ENCODE data around the gene PTER. TPM values are rescaled to one million over a fixed set of nuclear protein-coding genes. Genes with fewer than 3 reads are reported as not detected.

PTER gene
- total and polyA plus RNA-seq, 10 of the 15 experiments (the other 5 are each of a cell fraction or from before 2014, with no cell fraction given): 16.0 to 31.2 (median 23.1) TPM

DNA sequence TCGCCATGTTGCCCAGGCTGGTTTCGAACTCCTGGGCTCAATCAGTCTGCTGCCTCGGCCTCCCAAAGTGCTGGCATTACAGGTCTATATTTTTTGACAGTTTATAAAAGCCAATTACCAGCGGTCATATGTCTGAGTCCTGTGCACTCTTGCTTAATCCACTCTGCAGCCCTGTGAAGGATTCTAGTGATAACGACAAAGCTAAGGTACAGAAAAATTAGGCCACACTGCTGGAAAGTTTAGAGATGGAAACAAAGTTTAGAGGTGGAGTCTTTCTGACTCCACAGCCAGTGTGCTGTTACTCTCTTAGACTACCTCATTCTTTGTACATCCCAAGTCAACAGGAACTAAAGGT lies 707 bp downstream of the PTER start:
- CTCF ChIA-PET: interaction anchor here (0.7 to 1.0 kb wide), 3 partner anchors 9 to 133 kb away, joined by 3 read pairs; no protein-coding TSS in a partner anchor
- Histone ChIP-seq H2AFZ (ENCODE audit: control insufficient read depth, low read depth, low read length) (peak overlapping the region; percentile 90), H3K9ac (ENCODE audit: control insufficient read depth, insufficient read depth, low read length) (peak overlapping the region; percentile 92)

More for the DNA sequence above, 707 bp downstream of the PTER start:
- Histone ChIP-seq H3K4me3 (peak overlapping the region; percentile 80), H3K36me3 (ENCODE audit: control insufficient read depth in 2 of 2, insufficient read depth in 2 of 2, low read length in 1 of 2) (0 out of 4 replicates have a peak, but pooled peaks cover 0 to 2% of the 10 kb centered on the region in 2 experiments), H3K27me3 (replicated peaks in 1 of 2; ENCODE audit: control insufficient read depth in 2 of 2, insufficient read depth in 2 of 2, low read length in 1 of 2) (no peaks in the 10 kb centered on the region), H3K9me3 (replicated peaks; ENCODE audit: control insufficient read depth, insufficient read depth, low read length) (no peaks in the 10 kb centered on the region), H4K20me1 (ENCODE audit: control insufficient read depth, insufficient read depth) (no peaks in the 10 kb centered on the region; the same call in 1 of the 2 replicates), H3K4me1 (ENCODE audit: control insufficient read depth, insufficient read depth, low read length) (peaks cover 20% of the 10 kb centered on the region), H3K79me2 (ENCODE audit: control insufficient read depth, insufficient read depth, low read length) (peaks cover 33% of the 10 kb centered on the region), H3K27ac (ENCODE audit: control insufficient read depth, insufficient read depth) (peak overlapping the region; percentile 87), H3K4me2 (ENCODE audit: control insufficient read depth, insufficient read depth) (peak overlapping the region; percentile 69)
- RAD21 ChIA-PET (ENCODE audit: unreplicated experiment): interaction anchor here (0.5 to 1.5 kb wide), 6 partner anchors 11 to 380 kb away, joined by 3 to 5 read pairs (median 4); partner anchors contain the start of gene RSU1
- peak; percentile 5 for ATAC-seq
- DNase-seq (ENCODE audit: low read depth, low spot score): no peak
- FAIRE-seq: no peak
- intact Hi-C loops (cut with micrococcal nuclease; ENCODE audit: unreplicated experiment) (loop anchor here (5.0 to 10.0 kb wide), 2 partner anchors 337 to 380 kb away; partner anchors contain the start of gene RSU1), in situ Hi-C loops (cut with MboI) (loop anchor here (25.0 kb wide), 1 partner anchor 1275 kb away; the partner anchor contains the start of gene NMT2)
- under 1% methylated on average over 5 of the region's 5 CpGs for WGBS (ENCODE audit: insufficient coverage, insufficient replicate concordance, low lambda C conversion rate, missing lambda C conversion rate)
- no TSS peak for BruUV-seq (replicated peaks)
- POLR2A ChIA-PET: interaction anchor here (0.6 to 1.2 kb wide), 5 partner anchors 21 to 1958 kb away, joined by 3 to 6 read pairs (median 4); no protein-coding TSS in a partner anchor
- SMC1A ChIA-PET (ENCODE audit: uncharacterized antibody, unreplicated experiment): interaction anchor here (0.6 to 1.6 kb wide), 6 partner anchors 40 to 366 kb away, joined by 3 to 7 read pairs (median 3); no protein-coding TSS in a partner anchor
- no peak for TF ChIP-seq NR2C2 (IDR thresholded peaks at IDR 0.05; ENCODE audit: borderline replicate concordance, control insufficient read depth, insufficient read length, low read depth)
- TF ChIP-seq CREM (IDR thresholded peaks at IDR 0.05; ENCODE audit: low read depth): no peak
- peak; percentile 15 for TF ChIP-seq RELA (IDR thresholded peaks at IDR 0.05; ENCODE audit: borderline replicate concordance, partially characterized antibody)
- TF ChIP-seq, protein P1, sequence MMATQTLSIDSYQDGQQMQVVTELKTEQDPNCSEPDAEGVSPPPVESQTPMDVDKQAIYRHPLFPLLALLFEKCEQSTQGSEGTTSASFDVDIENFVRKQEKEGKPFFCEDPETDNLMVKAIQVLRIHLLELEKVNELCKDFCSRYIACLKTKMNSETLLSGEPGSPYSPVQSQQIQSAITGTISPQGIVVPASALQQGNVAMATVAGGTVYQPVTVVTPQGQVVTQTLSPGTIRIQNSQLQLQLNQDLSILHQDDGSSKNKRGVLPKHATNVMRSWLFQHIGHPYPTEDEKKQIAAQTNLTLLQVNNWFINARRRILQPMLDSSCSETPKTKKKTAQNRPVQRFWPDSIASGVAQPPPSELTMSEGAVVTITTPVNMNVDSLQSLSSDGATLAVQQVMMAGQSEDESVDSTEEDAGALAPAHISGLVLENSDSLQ (IDR thresholded peaks at IDR 0.05): no peak
- TF ChIP-seq FOS (IDR thresholded peaks at IDR 0.05; ENCODE audit: borderline replicate concordance, extremely low read depth, insufficient read length): no peak
- TF ChIP-seq, protein P2, sequence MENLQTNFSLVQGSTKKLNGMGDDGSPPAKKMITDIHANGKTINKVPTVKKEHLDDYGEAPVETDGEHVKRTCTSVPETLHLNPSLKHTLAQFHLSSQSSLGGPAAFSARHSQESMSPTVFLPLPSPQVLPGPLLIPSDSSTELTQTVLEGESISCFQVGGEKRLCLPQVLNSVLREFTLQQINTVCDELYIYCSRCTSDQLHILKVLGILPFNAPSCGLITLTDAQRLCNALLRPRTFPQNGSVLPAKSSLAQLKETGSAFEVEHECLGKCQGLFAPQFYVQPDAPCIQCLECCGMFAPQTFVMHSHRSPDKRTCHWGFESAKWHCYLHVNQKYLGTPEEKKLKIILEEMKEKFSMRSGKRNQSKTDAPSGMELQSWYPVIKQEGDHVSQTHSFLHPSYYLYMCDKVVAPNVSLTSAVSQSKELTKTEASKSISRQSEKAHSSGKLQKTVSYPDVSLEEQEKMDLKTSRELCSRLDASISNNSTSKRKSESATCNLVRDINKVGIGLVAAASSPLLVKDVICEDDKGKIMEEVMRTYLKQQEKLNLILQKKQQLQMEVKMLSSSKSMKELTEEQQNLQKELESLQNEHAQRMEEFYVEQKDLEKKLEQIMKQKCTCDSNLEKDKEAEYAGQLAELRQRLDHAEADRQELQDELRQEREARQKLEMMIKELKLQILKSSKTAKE (IDR thresholded peaks at IDR 0.05; ENCODE audit: low read depth, poor library complexity, severe bottlenecking): peak; percentile 43
- 0 out of 2 replicates have a peak, but pooled peaks have one; percentile 16 for TF ChIP-seq ZNF24 (IDR thresholded peaks at IDR 0.05)
- no peak for TF ChIP-seq JUND (IDR thresholded peaks at IDR 0.05; ENCODE audit: low read depth, low read length)
- no peak for TF ChIP-seq SREBF2 (IDR thresholded peaks at IDR 0.05; ENCODE audit: low read length)
